ENCODE data around the gene TST. TPM values are rescaled to one million over a fixed set of nuclear protein-coding genes. Genes with fewer than 3 reads are reported as not detected.

The TST gene
- total and polyA plus RNA-seq, 2 of the 8 experiments (the other 6 are each of a cell fraction or from before 2014, with no cell fraction given): 22.6 to 61.6 TPM

GRCh38 chr22:36961626-36962025 lies 57.6 kb downstream of the TST start (continued):
- no peak for TF ChIP-seq NRF1 (IDR thresholded peaks at IDR 0.05; ENCODE audit: low read depth, low read length)
- no peak for TF ChIP-seq ATF3 (IDR thresholded peaks at IDR 0.05; ENCODE audit: insufficient read depth, low read depth, low read length)
- no peak for TF ChIP-seq ATF2 (IDR thresholded peaks at IDR 0.05; ENCODE audit: low read length)
- TF ChIP-seq ASH2L (IDR thresholded peaks at IDR 0.05; ENCODE audit: low read length): no peak
- no peak for TF ChIP-seq RBBP5 (IDR thresholded peaks at IDR 0.05; ENCODE audit: borderline replicate concordance, low read depth, low read length)
- no peak for TF ChIP-seq YY1 (IDR thresholded peaks at IDR 0.05; ENCODE audit: low read depth, low read length)
- no peak for TF ChIP-seq CREB1 (IDR thresholded peaks at IDR 0.05)
- TF ChIP-seq JUND (IDR thresholded peaks at IDR 0.05; ENCODE audit: low read length): no peak

Small RNAs within 50 kb of the gene (small RNA-seq; reads per million reads assigned to genes)
- not detected for gene RF00019 (ENCODE audit: insufficient read depth)

Other genes with a start within 250 kb of the TST start
- gene IFT27, start 243.3 kb downstream of the TST start, total RNA-seq (2021; fragmentation: NEBNext Ultra II Directional; extraction: Animal tissue kit (Norgen Biotek cat#: 25700)): 44.0 and 46.2 TPM in 2 replicates
- gene IFT27, start 243.3 kb downstream of the TST start, polyA plus RNA-seq (2011; rRNA removed): 36.4 and 43.9 TPM in 2 replicates
- 1.7 and 3.2 TPM in 2 replicates for gene PVALB, start 202.4 kb downstream of the TST start, total RNA-seq (2021; fragmentation: NEBNext Ultra II Directional; extraction: Animal tissue kit (Norgen Biotek cat#: 25700))
- gene PVALB, start 202.4 kb downstream of the TST start, polyA plus RNA-seq (2011; rRNA removed): 3.6 and 5.4 TPM in 2 replicates
- not detected in 2 replicates for gene NCF4, start 158.4 kb downstream of the TST start, total RNA-seq (2021; fragmentation: NEBNext Ultra II Directional; extraction: Animal tissue kit (Norgen Biotek cat#: 25700))
- gene NCF4, start 158.4 kb downstream of the TST start, polyA plus RNA-seq (2011; rRNA removed): 0.20 TPM in 1 of 2 replicates, not detected in the other
- gene CSF2RB, start 105.8 kb downstream of the TST start, total RNA-seq (2021; fragmentation: NEBNext Ultra II Directional; extraction: Animal tissue kit (Norgen Biotek cat#: 25700)): not detected in 2 replicates
- gene CSF2RB, start 105.8 kb downstream of the TST start, polyA plus RNA-seq (2011; rRNA removed): 0.02 TPM in 1 of 2 replicates, not detected in the other
- gene MPST, start 295 bp upstream of the TST start, total RNA-seq (2021; fragmentation: NEBNext Ultra II Directional; extraction: Animal tissue kit (Norgen Biotek cat#: 25700)): 86.0 and 89.9 TPM in 2 replicates
- 124 and 229 TPM in 2 replicates for gene MPST, start 295 bp upstream of the TST start, polyA plus RNA-seq (2011; rRNA removed)
- 35.8 and 39.4 TPM in 2 replicates for gene KCTD17, start 32.3 kb upstream of the TST start, total RNA-seq (2021; fragmentation: NEBNext Ultra II Directional; extraction: Animal tissue kit (Norgen Biotek cat#: 25700))
- gene KCTD17, start 32.3 kb upstream of the TST start, polyA plus RNA-seq (2011; rRNA removed): 44.0 and 69.0 TPM in 2 replicates
- not detected in 2 replicates for gene TMPRSS6, start 90.3 kb upstream of the TST start, total RNA-seq (2021; fragmentation: NEBNext Ultra II Directional; extraction: Animal tissue kit (Norgen Biotek cat#: 25700))
- gene TMPRSS6, start 90.3 kb upstream of the TST start, polyA plus RNA-seq (2011; rRNA removed): 0.02 and 0.05 TPM in 2 replicates
- 0.67 and 1.3 TPM in 2 replicates for gene IL2RB, start 130.5 kb upstream of the TST start, total RNA-seq (2021; fragmentation: NEBNext Ultra II Directional; extraction: Animal tissue kit (Norgen Biotek cat#: 25700))
- gene IL2RB, start 130.5 kb upstream of the TST start, polyA plus RNA-seq (2011; rRNA removed): 0.67 and 1.1 TPM in 2 replicates
- 3.1 and 4.6 TPM in 2 replicates for gene C1QTNF6, start 168.8 kb upstream of the TST start, total RNA-seq (2021; fragmentation: NEBNext Ultra II Directional; extraction: Animal tissue kit (Norgen Biotek cat#: 25700))
- 5.9 and 6.5 TPM in 2 replicates for gene C1QTNF6, start 168.8 kb upstream of the TST start, polyA plus RNA-seq (2011; rRNA removed)
- gene SSTR3, start 193.0 kb upstream of the TST start, total RNA-seq (2021; fragmentation: NEBNext Ultra II Directional; extraction: Animal tissue kit (Norgen Biotek cat#: 25700)): 0.22 and 0.54 TPM in 2 replicates
- 0.61 and 0.77 TPM in 2 replicates for gene SSTR3, start 193.0 kb upstream of the TST start, polyA plus RNA-seq (2011; rRNA removed)
- 2.1 and 2.3 TPM in 2 replicates for gene RAC2, start 224.8 kb upstream of the TST start, total RNA-seq (2021; fragmentation: NEBNext Ultra II Directional; extraction: Animal tissue kit (Norgen Biotek cat#: 25700))
- gene RAC2, start 224.8 kb upstream of the TST start, polyA plus RNA-seq (2011; rRNA removed): 4.3 and 6.1 TPM in 2 replicates

All from H1 (cell line).